HG03175 (cell line): ENCODE data around the gene PLA2G4C.

ENCODE experiments used
- ATAC-seq: cut with Tn5 transposase; IDR thresholded peaks from one replicate; pipeline ENCODE4 v1.9.1; 2021; ENCODE audit warnings: mild to moderate bottlenecking, moderate library complexity; ENCODE audit not compliant: unreplicated experiment

Gene PLA2G4C, protein sequence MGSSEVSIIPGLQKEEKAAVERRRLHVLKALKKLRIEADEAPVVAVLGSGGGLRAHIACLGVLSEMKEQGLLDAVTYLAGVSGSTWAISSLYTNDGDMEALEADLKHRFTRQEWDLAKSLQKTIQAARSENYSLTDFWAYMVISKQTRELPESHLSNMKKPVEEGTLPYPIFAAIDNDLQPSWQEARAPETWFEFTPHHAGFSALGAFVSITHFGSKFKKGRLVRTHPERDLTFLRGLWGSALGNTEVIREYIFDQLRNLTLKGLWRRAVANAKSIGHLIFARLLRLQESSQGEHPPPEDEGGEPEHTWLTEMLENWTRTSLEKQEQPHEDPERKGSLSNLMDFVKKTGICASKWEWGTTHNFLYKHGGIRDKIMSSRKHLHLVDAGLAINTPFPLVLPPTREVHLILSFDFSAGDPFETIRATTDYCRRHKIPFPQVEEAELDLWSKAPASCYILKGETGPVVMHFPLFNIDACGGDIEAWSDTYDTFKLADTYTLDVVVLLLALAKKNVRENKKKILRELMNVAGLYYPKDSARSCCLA

DNA sequence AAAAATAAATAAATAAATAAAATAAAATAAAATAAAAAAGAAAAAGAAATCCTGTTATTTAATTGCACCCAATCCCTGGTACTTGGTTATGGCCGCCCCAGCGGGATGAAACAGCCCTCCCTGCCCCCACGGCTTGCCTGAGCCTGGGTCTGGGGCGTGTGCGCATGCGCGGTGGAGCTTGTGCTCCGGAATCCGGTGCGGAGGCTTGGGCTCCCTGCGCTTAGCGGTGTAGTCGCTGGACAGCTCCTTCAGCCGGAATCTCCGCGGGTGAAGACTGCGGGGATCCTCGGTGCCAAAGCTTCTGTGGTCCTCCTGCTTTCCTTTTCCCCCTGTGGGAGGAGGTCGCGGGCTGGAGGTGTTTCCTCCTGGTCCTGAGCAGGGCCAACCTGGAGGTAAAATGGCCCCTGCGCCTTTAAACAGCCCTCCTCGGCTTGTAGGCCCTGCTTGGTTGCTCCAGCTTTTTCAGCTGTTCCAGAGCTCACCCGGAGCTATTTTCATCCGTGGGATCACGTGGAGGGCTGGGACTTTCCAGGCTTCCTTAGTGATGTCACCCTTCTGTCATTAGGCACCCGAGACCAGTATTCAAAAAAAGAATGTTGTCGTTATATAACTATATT lies at the start of gene PLA2G4C:
PLA2G4C (minus strand) TSS at position 468 of the 617 bp plus-strand sequence. CDS start 4,288 bp downstream, outside the sequence.
- peak; percentile 55 for ATAC-seq

DNA sequence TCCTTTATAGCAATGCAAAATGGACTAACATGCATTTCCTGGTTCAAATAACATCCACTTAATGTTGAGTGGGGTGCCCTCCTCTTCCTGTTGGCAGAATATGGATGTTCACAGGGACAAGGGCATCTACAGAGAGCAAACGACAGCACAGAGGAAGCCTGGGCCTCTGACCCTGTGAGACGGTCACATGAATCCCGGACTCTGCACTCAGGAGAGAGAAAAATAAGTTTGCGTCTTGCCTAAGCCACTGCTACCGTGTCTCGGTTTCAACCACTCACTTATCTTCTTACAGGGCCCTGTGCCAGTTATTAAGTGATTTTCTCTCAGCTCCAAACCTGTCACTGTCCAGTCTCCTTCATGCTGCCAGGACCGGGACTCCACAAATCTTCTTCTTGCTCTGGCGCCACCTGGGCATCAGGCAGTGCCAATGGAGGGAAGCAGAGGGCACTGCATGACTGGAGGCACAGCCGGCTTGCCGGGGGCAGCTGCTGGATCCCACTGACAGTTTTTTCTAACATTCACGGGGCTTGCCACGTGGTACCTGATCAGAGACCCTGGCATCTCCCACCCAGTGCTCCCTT lies 47.7 kb upstream of the PLA2G4C start:
- no peak for ATAC-seq

DNA sequence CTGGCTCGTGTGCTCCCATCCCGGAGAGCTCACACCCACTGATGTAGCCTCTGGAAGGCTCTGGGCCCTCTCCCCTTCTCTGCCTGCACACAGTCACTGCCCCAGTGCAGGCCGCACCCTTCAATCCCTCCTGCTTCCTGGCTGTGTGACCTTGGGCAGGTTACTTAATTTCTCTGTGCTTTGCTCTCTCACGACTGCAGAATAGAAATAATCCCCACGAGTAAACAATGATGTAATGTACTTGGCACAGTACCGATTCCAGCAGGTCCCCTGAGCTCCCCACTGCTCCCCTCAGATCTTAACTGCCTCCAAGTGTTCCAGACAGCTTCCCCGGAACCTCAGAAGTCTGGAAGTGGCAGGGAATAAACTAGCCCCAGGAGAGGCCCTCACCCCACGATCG lies 43.4 kb upstream of the PLA2G4C start:
- ATAC-seq: no peak

DNA sequence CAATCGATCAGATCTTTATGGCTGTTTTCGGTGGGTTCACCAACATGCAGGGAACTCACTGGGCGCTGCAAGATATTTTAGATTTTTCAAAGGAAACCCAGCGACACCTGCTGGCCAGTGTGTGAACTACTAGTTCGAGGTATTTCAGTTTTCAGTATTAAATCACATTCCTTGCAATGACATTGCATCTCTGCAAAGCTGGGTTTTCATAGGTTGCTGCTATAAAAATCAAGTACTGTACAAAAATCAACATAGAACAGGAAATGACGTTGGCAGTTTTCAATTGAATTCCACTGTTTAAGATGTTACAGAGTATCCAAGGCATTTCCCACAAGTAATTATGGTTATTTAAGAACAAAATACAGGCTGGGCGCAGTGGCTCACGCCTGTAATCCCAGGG lies 41.9 kb upstream of the PLA2G4C start:
- no peak for ATAC-seq

DNA sequence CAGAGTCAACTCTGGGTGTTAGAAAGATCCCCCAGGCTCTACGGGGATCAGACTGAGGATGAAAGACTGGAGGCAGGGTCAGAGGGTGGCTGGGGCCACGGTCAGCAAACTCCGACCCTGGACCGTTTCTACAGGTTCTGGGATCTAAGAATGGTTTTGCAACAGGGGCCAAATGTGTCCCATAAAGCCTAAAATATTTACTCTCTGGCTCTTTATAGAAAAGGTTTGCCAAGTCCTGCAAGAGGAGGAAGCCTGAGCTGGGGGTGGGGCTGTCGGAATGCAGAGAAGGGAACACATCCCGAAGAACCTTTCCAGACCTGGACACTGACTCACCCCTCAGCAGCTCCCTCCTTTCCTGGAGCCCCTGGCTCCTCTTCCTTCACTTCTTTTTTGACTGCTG lies 38.8 kb upstream of the PLA2G4C start:
- no peak for ATAC-seq

DNA sequence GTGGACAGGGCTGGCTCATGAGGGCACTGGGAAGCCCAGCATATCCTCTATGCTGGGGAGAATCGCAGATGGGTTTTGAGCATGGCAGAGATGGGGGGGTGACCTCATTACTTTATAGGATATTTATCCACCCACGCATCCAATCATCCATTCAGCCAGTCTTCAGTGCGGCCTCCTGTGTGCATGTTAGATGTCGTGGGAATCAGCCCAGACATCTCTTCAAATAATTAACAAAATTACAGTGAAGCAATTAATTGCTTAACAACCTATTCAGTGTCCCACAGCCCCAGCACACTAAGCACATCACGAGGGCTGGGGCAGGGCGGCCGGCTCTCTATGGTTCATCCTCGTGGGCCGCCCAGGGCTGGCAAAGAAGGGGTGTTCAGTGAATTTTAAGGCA lies 38.0 kb upstream of the PLA2G4C start:
- ATAC-seq: no peak

DNA sequence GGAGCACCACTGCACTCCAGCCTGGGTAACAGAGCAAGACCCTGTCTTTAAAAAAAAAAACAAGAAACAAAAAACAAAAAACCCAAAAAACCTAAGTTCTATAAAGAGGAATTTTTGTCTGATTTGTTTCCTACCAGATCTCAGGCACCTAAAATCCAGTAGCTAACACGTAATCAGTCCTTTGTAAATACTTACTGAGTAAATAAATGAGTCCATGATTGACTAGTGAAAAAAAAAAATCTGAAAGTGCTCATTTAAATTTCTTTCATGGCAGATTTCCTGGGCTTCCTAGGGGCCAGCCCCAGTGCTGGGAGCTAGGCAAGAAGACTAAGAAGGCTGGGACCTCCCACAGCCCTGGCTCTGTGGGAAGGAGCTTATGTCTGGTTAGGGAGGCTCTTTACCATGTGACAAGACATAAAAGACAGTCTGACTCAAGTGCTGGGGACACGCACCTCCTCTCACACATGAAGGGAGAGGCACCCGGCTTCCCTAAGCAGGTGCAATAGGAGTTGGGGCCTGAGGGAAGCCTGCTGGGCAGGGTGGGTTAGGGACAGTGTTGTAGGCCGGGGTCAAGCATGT lies 37.1 kb upstream of the PLA2G4C start:
- ATAC-seq: no peak

DNA sequence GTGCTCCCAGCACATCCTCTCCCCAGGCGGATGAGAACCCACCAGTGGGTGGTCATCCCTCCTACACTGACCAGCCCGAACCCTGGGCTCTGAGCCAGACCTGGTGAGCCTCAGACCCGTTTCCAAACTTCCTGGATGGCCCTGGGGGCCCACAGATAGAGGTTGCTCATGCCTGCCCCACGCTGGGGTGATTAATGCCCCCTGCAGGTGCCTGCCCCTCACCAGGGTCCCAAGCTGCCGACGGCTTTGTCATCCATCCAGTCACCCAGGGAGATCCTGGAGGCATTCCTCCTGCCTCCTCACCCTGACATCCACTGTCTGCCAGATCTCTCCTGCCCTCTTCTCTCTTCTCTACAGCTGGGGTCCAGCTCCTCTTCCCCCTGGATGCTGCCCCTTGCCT lies 28.4 kb upstream of the PLA2G4C start:
- ATAC-seq: no peak

DNA sequence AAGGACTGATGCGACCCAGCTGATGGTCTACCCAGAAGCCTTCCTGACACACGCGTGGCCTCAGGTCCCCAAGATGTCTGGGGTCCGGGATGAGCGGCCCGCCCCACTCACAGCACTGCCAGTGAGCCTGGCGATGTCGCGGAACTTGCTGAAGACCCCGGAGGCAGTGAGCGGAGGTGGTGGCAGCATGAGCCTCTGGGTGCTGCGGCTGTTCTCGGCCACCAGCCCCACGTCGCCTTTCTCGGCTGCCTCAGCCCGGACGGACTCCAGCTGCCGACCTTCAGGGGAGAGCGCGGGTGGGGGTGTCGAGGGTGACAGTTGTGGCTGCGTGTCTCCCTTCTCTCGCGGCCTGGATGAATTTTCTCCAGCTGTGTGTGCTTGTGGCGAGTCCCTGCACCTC lies 26.8 kb upstream of the PLA2G4C start:
- ATAC-seq: no peak

DNA sequence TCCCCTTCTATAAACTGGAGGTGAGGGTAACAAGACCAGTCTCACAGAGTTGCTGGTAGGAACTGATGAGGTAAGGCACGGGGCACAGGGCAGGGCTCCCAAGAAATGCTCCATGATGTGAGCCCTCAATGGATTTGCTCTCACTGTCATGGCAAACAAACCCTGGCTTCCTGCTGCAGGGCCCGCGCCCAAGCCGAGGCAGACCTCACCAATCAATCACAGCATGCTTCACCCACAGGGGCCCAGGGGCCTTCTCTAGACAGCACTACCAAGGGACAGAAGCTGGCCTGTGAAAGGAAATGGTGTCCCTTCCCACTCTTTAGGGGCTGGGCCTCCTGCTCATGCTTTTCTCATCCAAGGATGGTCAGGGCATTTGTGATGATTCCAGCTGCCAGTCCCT lies 25.9 kb upstream of the PLA2G4C start:
- no peak for ATAC-seq

DNA sequence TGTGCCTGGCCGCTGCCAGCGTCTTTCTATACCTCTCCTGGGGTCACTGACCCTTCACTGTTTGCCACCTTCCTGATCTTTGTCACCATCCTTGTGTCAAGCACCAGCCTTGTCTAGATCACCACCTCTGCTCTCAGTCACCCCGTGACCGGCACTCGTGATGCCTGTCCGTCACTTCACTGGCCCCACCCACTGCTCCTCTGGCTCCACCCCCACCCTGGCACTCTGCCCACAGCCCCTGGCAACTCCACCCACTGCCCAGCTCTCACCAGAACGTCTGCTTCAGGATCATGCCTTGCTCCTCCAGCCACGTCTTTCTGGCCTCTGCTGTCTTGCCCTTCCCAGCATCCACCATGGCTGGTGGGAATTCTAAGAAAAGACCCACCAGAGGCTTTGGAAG lies 24.8 kb upstream of the PLA2G4C start:
- ATAC-seq: no peak

DNA sequence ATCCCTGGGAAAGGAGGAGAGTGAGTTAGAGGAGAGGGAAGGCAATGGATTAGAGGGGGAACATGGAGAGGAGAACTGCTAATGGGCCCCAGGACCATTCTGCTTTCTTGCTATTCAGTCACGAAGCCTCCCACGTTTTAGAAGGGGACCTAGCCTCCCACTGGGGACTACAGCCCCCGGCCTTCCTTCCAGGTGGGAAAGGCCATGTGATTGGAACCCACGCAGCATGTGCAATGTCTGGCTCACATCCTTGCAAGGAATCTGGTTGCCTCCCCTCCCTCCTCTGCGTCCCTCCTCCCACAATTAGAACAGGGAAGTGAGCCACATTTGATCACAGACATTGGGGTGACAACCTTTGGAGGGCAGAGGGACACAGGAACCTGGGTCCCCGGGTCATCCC lies 22.5 kb upstream of the PLA2G4C start:
- no peak for ATAC-seq

DNA sequence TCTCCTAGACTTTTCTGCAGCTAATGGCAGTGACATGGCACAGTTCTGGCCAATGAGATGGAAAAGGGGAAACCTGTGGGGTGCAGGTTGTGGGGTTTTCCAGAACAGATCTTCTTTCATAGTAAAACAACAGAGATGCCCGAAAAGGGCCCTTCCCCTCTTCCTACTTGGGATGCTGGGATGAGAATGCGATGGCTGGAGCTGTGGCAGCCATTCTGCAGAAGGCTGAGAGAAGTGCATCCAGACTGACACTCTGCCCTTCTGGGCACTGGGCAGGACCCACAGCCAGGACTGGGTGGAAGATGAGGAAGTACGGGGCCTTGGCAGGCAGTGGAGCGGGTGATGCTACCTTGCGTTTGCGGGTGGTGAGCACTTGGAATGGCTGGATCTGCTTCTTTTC lies 16.9 kb upstream of the PLA2G4C start:
- ATAC-seq: no peak

DNA sequence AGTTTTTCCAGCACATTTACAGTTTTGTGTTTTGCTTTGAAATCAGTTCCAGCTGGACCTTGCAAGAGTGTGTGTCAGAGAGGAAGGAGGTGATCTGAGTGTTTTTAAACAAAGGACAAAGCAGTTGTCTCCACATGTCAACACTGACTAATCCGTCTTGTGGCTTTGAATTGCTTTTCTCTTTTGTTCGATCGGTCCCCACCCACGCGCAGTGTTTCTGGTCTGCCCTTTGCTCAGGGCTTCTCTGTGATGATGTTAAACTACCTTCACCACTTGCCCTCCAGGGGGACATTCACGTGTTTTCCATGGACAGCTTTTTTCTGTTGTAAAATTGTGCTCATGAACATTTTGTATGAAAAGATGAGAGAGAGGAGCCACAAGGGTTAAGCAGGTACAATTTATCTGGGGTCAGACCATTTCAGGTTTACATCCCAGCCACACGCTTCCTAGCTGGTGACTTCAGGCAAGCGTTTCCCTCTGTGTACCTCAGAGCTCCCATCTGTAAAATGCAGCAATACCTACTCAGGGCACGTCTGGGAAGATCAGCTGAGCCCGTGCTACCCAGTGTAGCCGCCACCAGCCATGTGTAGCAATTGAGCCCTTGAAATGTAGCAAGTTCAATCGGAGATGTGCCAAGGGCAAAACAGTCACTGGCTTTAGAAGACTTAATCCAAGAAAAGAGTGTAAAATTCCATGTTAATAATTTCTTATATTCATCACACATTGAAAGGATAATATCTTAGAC lies 13.5 kb upstream of the PLA2G4C start:
- ATAC-seq: no peak

DNA sequence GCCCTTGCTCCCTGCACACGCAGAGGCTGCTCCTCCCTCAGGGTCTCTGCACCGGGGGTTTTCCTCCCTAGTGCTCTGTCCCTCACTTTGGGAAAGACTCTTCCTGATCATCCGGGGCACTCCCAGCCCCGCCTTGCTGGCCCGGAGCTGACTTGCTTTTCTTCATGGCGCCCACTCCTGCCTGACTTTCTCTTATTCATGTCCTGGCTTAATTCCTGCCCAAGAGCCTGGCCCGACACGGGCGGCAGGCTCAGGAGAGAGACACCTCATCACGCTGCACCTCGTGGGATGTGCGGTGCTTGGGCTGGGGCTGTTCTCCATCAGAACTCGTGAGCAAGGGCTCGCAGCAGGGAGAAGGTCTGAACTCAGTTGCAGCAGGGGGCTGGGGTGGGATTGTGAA lies 11.8 kb upstream of the PLA2G4C start:
- ATAC-seq: no peak

DNA sequence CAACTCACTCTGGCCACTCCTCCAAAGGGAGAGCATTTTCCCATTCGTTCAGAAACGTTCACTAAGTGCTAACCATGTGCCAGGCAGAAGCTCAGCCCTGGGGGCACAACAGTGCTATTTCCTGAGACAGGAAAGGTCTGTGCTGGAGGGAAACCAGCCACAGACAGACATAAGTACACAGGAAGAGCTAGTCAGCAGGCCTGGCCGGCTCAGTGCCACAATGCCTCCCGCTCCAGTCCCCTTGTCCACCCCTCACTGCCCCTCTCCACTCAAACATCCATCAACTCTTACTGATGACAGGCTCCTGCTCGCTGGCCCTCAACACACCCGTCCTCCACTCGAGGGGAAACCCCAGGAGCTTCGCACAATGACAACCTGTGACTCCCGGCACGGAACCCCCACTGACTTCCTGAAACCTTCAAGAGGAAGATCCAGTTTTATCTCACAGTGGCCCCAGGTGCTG lies 11.3 kb upstream of the PLA2G4C start:
- no peak for ATAC-seq

DNA sequence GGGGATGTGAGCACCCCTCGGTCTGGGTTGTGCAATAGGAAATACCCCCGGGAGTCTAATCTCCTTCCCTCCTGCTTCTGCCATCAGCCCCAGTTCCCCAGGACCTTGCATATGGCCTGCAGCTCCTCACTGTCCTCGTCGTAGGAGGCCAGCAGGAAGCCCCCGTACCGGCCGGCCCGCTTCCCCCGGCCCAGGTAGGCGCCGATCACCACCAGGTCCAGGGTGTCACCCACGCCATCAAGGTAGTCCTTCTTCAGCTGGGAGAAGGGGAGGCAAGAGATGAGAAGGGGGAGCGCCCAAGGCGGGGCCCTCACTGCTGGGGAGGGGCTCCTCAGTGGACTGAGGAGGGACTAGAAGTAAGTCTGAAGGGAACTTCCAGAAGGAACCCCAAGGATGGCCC lies 10.4 kb upstream of the PLA2G4C start:
- ATAC-seq: no peak

DNA sequence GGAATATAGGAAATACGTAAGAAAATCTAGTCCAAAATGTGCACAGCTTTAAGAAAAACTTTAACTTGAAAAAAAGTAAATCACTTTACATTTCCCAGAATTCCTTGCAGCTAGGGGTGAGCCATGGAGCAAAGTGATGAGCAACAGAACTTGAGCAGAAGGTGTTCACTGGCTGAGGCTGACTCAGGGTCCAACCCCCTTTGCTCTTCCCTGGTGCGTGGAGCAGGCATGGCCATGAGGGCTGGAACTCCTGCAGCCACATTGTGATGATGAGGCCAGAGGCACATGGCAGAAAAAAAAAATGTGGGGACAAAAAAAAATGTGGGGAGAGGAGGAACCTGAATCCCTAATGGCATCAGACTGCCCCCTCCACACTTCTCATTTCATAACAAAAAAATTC lies 9.9 kb upstream of the PLA2G4C start:
- no peak for ATAC-seq

DNA sequence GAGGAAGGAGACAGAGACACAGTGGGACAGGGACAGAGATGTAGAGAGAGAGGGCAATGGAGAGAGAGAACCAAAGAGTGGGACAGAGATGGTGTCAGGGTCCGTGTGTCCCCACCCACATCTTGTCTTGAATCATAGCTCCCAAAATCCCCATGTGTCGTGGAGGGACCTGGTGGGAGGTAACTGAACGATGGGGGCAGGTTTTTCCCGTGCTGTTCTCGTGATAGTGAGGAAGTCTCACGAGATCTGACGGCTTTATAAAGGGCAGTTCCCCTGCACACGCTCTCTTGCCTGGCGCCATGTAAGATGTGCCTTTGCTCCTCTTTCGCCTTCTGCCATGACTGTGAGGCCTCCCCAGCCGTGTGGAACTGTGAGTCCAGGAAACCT lies 7.5 kb upstream of the PLA2G4C start:
- no peak for ATAC-seq

DNA sequence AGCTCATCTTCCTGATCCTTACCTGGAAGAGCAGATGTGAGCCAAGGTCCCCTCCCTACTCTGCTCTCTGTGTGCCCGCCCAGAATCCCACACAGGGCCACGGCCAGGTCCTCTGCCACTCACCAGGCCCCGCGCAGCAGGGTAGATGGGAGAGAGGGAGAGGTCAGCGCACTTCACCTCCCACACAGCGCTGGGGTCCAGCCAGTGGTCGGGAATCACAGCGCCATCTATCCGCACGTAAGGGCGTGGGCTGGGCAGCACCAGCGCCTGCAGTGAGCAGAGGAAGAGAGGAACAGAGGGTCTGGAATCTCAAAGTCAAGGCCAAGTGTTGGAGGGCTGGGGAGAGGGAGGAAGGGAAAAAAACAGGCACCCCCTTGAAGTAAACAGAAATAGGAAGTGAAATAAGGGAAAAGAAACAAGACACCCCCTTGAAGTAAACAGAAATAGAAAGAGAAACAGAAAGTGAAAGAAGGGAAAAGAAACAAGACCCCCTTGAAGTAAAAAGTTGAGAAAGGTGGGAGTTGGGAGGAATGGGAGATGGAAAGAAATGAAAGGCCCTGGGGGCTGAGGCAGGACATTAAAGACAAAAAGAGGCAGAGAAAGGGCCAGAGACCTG lies 7.0 kb upstream of the PLA2G4C start:
- ATAC-seq: no peak
